DOHH2 (cell line): Measurements from ENCODE around the gene ETNK2.

Experiments
- H3F3A ChIP-seq: fragments of 200-600 bp; sonication (generic), shearing (Covaris generic); 2 replicates; pipeline ENCODE4 v1.6.0; 2016; ENCODE audit warnings: antibody characterized with exemption, mild to moderate bottlenecking; ENCODE audit not compliant: control insufficient read depth, insufficient read depth
- H3K27ac ChIP-seq: fragments of 200-600 bp; sonication (generic); 2 replicates; pipeline ENCODE4 v1.5.1; 2014; ENCODE audit warnings: low read depth, mild to moderate bottlenecking, low read length, moderate library complexity
- H3K27me3 ChIP-seq: fragments of 200-600 bp; sonication (generic); 2 replicates; pipeline ENCODE4 v1.6.1; 2014; ENCODE audit warnings: mild to moderate bottlenecking, low read length, mixed read lengths; ENCODE audit not compliant: control insufficient read depth
- H3K36me3 ChIP-seq: fragments of 200-600 bp; sonication (generic); 2 replicates; pipeline ENCODE4 v1.6.1; 2014; ENCODE audit warnings: mild to moderate bottlenecking, low read length, moderate library complexity, mixed read lengths; ENCODE audit not compliant: control insufficient read depth
- H3K4me1 ChIP-seq: fragments of 200-600 bp; sonication (generic); 2 replicates; pipeline ENCODE4 v1.6.1; 2014; ENCODE audit warnings: mild to moderate bottlenecking, low read length, mixed read lengths; ENCODE audit not compliant: control insufficient read depth
- H3K4me2 ChIP-seq: fragments of 200-600 bp; sonication (generic); 2 replicates; pipeline ENCODE4 v1.6.0; 2014; ENCODE audit warnings: mild to moderate bottlenecking, low read length, moderate library complexity
- H3K4me3 ChIP-seq: fragments of 200-600 bp; sonication (generic); 2 replicates; pipeline ENCODE4 v1.5.1; 2014; ENCODE audit warnings: mild to moderate bottlenecking, low read length, mixed read lengths
- H3K79me2 ChIP-seq: fragments of 200-600 bp; sonication (generic); 2 replicates; pipeline ENCODE4 v1.6.1; 2014; ENCODE audit warnings: mild to moderate bottlenecking, low read length, mixed read lengths; ENCODE audit not compliant: control insufficient read depth
- H3K9me2 ChIP-seq: fragments of 200-600 bp; sonication (generic); replicated peaks from 2 replicates; pipeline ENCODE4 v1.6.1; 2014; ENCODE audit warnings: mild to moderate bottlenecking, low read length, mixed read lengths; ENCODE audit not compliant: control insufficient read depth
- H3K9me3 ChIP-seq: fragments of 200-600 bp; sonication (generic); 2 replicates; pipeline ENCODE4 v1.6.1; 2014; ENCODE audit warnings: antibody characterized with exemption, low read length, mixed read lengths; ENCODE audit not compliant: control insufficient read depth, insufficient read depth
- H4K20me1 ChIP-seq: fragments of 200-600 bp; sonication (generic); 2 replicates; pipeline ENCODE4 v1.6.0; 2014; ENCODE audit warnings: low read depth, mild to moderate bottlenecking, antibody characterized with exemption, low read length, moderate library complexity; ENCODE audit not compliant: control insufficient read depth, insufficient read depth
- EZH2phosphoT487 ChIP-seq: fragments of 200-600 bp; sonication (generic); IDR thresholded peaks from 2 replicates; pipeline ENCODE4 v1.6.1; 2017; ENCODE audit warnings: borderline replicate concordance, mild to moderate bottlenecking, antibody characterized with exemption, low read length, moderate library complexity, mixed read lengths
- TF ChIP-seq, protein P1 (sequence below): fragments of 200-600 bp; sonication (generic); IDR thresholded peaks from one replicate; pipeline ENCODE4 v1.5.1; 2014; ENCODE audit warnings: antibody characterized with exemption, mild to moderate bottlenecking, low read depth, low read length; ENCODE audit not compliant: poor library complexity, severe bottlenecking

ETNK2 gene

GRCh38 chr1:204104331-204105130 is 47.3 kb downstream of the ETNK2 start:
- Histone ChIP-seq H3K4me3 (no peak overlapping the region), H3K4me2 (no peak overlapping the region), H4K20me1 (no peaks in the 10 kb centered on the region)

DNA sequence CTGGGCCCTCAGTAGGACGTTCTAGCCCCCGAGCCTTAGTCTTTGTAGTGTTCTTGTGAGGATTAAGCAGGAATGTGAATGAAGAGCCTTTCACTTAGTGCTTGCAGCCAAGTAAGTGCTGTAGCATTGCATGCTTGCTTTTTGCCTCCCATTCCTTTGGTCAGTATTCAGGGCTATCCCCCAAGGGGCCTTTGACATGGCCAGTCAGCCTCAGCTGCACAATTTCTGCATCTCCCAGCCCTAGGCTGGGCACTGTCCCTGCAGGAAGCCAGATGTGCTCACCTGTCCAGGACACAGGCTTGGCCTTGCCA is 48.5 kb downstream of the ETNK2 start:
- Histone ChIP-seq H3K27ac (no peak overlapping the region), H3K4me1 (no peaks in the 10 kb centered on the region), H3K4me2 (no peak overlapping the region)

More at GRCh38 chr1:204104331-204105130, 47.3 kb downstream of the ETNK2 start:
- no peaks in the 10 kb centered on the region for H3K9me3 ChIP-seq
- H3K27me3 ChIP-seq: peaks cover 8% of the 10 kb centered on the region; the same call in 1 of the 2 replicates
- no peaks in the 10 kb centered on the region for H3K79me2 ChIP-seq
- TF ChIP-seq, protein P1, sequence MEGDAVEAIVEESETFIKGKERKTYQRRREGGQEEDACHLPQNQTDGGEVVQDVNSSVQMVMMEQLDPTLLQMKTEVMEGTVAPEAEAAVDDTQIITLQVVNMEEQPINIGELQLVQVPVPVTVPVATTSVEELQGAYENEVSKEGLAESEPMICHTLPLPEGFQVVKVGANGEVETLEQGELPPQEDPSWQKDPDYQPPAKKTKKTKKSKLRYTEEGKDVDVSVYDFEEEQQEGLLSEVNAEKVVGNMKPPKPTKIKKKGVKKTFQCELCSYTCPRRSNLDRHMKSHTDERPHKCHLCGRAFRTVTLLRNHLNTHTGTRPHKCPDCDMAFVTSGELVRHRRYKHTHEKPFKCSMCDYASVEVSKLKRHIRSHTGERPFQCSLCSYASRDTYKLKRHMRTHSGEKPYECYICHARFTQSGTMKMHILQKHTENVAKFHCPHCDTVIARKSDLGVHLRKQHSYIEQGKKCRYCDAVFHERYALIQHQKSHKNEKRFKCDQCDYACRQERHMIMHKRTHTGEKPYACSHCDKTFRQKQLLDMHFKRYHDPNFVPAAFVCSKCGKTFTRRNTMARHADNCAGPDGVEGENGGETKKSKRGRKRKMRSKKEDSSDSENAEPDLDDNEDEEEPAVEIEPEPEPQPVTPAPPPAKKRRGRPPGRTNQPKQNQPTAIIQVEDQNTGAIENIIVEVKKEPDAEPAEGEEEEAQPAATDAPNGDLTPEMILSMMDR: no peak
- no peak for TF ChIP-seq EZH2phosphoT487
- no peaks in the 10 kb centered on the region for H3K36me3 ChIP-seq
- H3K4me1 ChIP-seq: no peaks in the 10 kb centered on the region
- H3K9me2 ChIP-seq: no peaks in the 10 kb centered on the region
- no peak overlapping the region for H3K27ac ChIP-seq
- H3F3A ChIP-seq: no peaks in the 10 kb centered on the region

GRCh38 chr1:204102739-204103430 is 49.0 kb downstream of the ETNK2 start:
- Histone ChIP-seq H3K36me3 (no peaks in the 10 kb centered on the region), H3K4me3 (no peak overlapping the region), H3K4me2 (no peak overlapping the region), H3K27me3 (peaks cover 8% of the 10 kb centered on the region; the same call in 1 of the 2 replicates), H3K79me2 (no peaks in the 10 kb centered on the region), H3K27ac (no peak overlapping the region), H3K4me1 (no peaks in the 10 kb centered on the region), H3F3A (no peaks in the 10 kb centered on the region), H3K9me2 (no peaks in the 10 kb centered on the region), H4K20me1 (no peaks in the 10 kb centered on the region), H3K9me3 (no peaks in the 10 kb centered on the region)
- TF ChIP-seq, protein P1: no peak
- TF ChIP-seq EZH2phosphoT487: no peak

More for the DNA sequence above, 48.5 kb downstream of the ETNK2 start:
- Histone ChIP-seq H3F3A (no peaks in the 10 kb centered on the region), H3K9me2 (no peaks in the 10 kb centered on the region), H3K36me3 (no peaks in the 10 kb centered on the region), H3K79me2 (no peaks in the 10 kb centered on the region), H3K9me3 (no peaks in the 10 kb centered on the region), H3K4me3 (no peak overlapping the region), H4K20me1 (no peaks in the 10 kb centered on the region), H3K27me3 (peaks cover 8% of the 10 kb centered on the region; the same call in 1 of the 2 replicates)
- no peak for TF ChIP-seq EZH2phosphoT487
- TF ChIP-seq, protein P1: no peak
